ENCODE measurements around the gene PSEN2. TPM values are rescaled to one million over a fixed set of nuclear protein-coding genes. Genes with fewer than 3 reads are reported as not detected.
"Not testable (repeated sequence)": the region's sequence is repeated elsewhere in the genome, so short reads cannot be mapped to it uniquely, and the experiment has no call there.

PSEN2 gene
- total and polyA plus RNA-seq, 10 donors = 6.3 to 57.0 (median 29.3) TPM

- no peak for DNase-seq
- intact Hi-C loops (cut with DNase I; ENCODE audit: low total_unique reads) = no loop called here
- TF ChIP-seq CTCF (IDR thresholded peaks at IDR 0.05 in 8 of 11, conservative IDR thresholded peaks at IDR 0.05 in 3 of 11) (no peak), POLR2A (IDR thresholded peaks at IDR 0.05) (no peak), POLR2AphosphoS5 (IDR thresholded peaks at IDR 0.05) (no peak)
- Histone ChIP-seq H3K4me3 (no peak overlapping the region), H3K9me3 (no peaks in the 10 kb centered on the region), H3K36me3 (no peaks in the 10 kb centered on the region), H3K4me1 (no peaks in the 10 kb centered on the region), H3K27ac (no peak overlapping the region), H3K27me3 (replicated peaks in 1 of 7) (no peaks in the 10 kb centered on the region)
- 17 to 53% (median 24%) methylated on average over 1 of the region's 1 CpG for WGBS, 5 donors
These were observed 23.6 kb upstream of the PSEN2 start for GRCh38 chr1:226846786-226847185.

GRCh38 chr1:226854548-226854947 is 15.9 kb upstream of the PSEN2 start:
- intact Hi-C loops (cut with DNase I; ENCODE audit: low total_unique reads); DNase-seq: not testable (repeated sequence)
- WGBS, 5 donors = 90 to 100% (median 94%) methylated on average over 1 of the region's 1 CpG

GRCh38 chr1:226862890-226863289 is 7.5 kb upstream of the PSEN2 start:
- TF ChIP-seq CTCF (IDR thresholded peaks at IDR 0.05 in 8 of 11, conservative IDR thresholded peaks at IDR 0.05 in 3 of 11) (no peak), POLR2A (IDR thresholded peaks at IDR 0.05) (no peak), POLR2AphosphoS5 (IDR thresholded peaks at IDR 0.05) (no peak)
- H3K9me3 ChIP-seq = no peaks in the 10 kb centered on the region
- no peaks in the 10 kb centered on the region for H3K27me3 ChIP-seq (replicated peaks in 1 of 7)
- no peak for DNase-seq
- H3K4me3 ChIP-seq = no peak overlapping the region
- H3K27ac ChIP-seq = no peak overlapping the region
- intact Hi-C loops (cut with DNase I; ENCODE audit: low total_unique reads) = no loop called here
- H3K36me3 ChIP-seq = no peaks in the 10 kb centered on the region
- no peaks in the 10 kb centered on the region for H3K4me1 ChIP-seq

More at GRCh38 chr1:226854548-226854947, 15.9 kb upstream of the PSEN2 start:
- not testable (repeated sequence) for H3K4me1 ChIP-seq; H3K4me3 ChIP-seq; H3K27me3 ChIP-seq (replicated peaks in 1 of 7); H3K36me3 ChIP-seq; H3K9me3 ChIP-seq; H3K27ac ChIP-seq

DNA sequence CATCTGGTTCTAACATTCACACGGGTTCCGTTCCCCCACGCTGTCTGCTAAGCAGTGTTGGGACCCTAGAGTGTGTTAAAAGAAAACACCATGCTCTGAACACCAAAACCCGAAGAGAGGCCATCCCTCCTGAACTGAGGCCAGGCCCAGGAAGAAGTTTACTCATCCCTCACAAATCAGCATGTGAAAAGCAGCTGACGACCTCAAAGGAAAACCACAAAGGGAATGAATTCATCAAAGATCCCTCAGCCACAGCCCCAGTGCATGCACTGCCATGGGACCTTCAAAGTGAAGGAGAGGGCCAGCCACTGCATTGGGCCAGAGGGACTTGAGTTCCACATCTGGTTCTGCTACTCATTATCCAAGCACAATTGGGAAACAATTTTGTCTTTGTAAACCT is 7.0 kb upstream of the PSEN2 start:
- Histone ChIP-seq H3K9me3 (no peaks in the 10 kb centered on the region), H3K4me3 (no peak overlapping the region), H3K27ac (no peak overlapping the region), H3K4me1 (no peaks in the 10 kb centered on the region), H3K27me3 (replicated peaks in 1 of 7) (no peaks in the 10 kb centered on the region), H3K36me3 (no peaks in the 10 kb centered on the region)
- TF ChIP-seq CTCF (IDR thresholded peaks at IDR 0.05 in 8 of 11, conservative IDR thresholded peaks at IDR 0.05 in 3 of 11) = no peak
- no peak for TF ChIP-seq POLR2AphosphoS5 (IDR thresholded peaks at IDR 0.05)
- TF ChIP-seq POLR2A (IDR thresholded peaks at IDR 0.05) = no peak
- no peak for DNase-seq
- intact Hi-C loops (cut with DNase I; ENCODE audit: low total_unique reads) = no loop called here
- WGBS, 5 donors = 59 to 73% (median 62%) methylated on average over 5 of the region's 5 CpGs

GRCh38 chr1:226864311-226864710 is 6.1 kb upstream of the PSEN2 start:
- WGBS, 5 donors = 81 to 97% (median 93%) methylated on average over 4 of the region's 4 CpGs

More at GRCh38 chr1:226864311-226864710, 6.1 kb upstream of the PSEN2 start:
- no peaks in the 10 kb centered on the region for H3K4me1 ChIP-seq
- no peak for TF ChIP-seq CTCF (IDR thresholded peaks at IDR 0.05 in 8 of 11, conservative IDR thresholded peaks at IDR 0.05 in 3 of 11)
- TF ChIP-seq POLR2AphosphoS5 (IDR thresholded peaks at IDR 0.05) = no peak
- no peak for TF ChIP-seq POLR2A (IDR thresholded peaks at IDR 0.05)
- H3K4me3 ChIP-seq = no peak overlapping the region
- no peak for DNase-seq
- no peaks in the 10 kb centered on the region for H3K36me3 ChIP-seq
- intact Hi-C loops (cut with DNase I; ENCODE audit: low total_unique reads) = no loop called here
- no peak overlapping the region for H3K27ac ChIP-seq
- H3K9me3 ChIP-seq = no peaks in the 10 kb centered on the region
- no peaks in the 10 kb centered on the region for H3K27me3 ChIP-seq (replicated peaks in 1 of 7)

Measured in spleen (tissue), 11 donors.